GM19023 (cell line): Measurements from ENCODE around the gene XPC.
"Not testable (repeated sequence)": the region's sequence is repeated elsewhere in the genome, so short reads cannot be mapped to it uniquely, and the experiment has no call there.

Experiments used
- ATAC-seq: cut with Tn5 transposase; IDR thresholded peaks from one replicate; pipeline ENCODE4 v1.9.1; 2021; ENCODE audit warnings: mild to moderate bottlenecking, moderate library complexity; ENCODE audit not compliant: unreplicated experiment

XPC gene

DNA sequence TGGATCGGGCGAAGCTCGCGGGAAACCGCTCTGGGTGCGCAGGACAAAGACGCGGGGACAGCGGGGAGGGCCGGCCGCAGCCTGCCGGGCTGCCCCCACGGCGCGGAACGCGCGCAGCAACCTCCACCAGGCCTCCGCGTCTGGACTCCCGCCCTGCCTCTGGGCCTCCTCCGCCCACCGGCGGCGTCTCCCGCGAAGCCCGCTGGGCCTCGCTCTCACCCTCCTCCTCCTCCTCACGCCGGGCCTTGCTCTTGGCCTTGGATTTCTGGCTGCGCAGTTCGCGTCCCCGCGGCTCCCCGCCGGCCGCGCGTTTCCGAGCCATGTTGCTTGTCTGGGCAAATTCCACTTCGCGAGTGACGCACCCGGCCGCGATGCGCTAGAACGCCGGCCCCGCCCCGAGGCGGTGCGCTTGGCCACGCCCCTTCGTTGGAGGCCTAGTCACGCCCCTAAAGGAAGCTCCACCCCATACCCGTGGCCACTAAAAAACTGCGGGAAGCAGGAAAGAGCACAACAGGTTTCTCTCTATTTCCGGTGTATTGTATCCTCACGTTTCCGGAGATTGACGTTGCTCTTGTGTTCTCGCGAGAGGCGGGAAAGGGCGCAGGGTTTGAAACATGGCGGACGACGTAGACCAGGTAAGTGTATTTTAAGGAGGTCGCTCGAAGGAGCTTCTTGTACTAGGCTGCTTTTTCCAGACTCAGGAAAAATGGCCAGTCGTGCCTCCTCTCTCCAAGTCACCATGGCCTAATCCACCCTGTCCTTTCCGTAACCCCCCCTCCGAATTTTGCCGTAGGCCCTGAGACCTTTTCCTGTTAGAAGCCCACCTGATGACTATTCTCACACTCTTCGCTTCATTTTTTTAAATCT, at the start of gene XPC, which contains the start of gene LSM3:
Gene XPC, minus strand, starts transcription at position 355 of the 867 bp plus-strand sequence. Its CDS starts 33 bp downstream, at position 322.
Gene LSM3, plus strand, starts transcription at position 571 of the 867 bp plus-strand sequence. Its CDS starts 44 bp downstream, at position 615.
- peak; percentile 94 for ATAC-seq

DNA sequence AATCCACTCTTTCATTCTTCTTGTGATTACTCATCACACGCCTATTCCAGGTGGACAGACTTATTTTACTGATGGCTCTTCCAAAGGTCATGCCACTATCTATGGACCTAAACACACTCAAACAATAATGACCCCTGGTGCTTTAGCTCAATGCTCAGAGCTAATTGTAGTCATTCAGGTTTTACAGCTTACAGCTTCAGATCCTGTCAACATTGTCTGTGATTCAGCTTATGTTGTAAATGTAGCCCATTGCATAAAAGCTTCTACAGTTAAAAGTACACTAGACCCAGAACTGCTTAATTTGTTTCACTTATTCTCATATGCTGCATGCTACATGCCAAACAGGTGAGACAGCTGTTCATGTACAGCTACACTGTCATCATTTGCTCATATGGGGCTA, 49.5 kb upstream of the XPC start:
- ATAC-seq: no peak

DNA sequence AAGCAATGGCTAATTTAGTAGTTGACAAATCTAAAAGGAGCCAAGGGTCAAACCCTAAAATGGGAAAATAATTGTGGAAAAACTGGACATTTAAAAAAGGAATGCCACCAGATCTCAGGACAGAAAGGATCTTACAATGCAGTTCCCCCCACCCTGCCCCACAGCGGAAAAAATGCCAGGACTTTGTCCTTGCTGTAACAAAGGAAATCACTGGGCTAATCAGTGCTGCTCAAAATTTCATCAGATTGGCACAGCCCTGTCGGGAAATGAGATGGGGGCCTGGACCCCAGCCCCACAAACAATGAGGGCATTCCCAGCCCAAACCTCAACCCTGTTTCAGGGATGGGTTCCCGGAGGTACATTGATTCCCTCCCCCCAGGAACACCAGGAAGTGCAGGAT, 48.0 kb upstream of the XPC start:
- not testable (repeated sequence) for ATAC-seq

DNA sequence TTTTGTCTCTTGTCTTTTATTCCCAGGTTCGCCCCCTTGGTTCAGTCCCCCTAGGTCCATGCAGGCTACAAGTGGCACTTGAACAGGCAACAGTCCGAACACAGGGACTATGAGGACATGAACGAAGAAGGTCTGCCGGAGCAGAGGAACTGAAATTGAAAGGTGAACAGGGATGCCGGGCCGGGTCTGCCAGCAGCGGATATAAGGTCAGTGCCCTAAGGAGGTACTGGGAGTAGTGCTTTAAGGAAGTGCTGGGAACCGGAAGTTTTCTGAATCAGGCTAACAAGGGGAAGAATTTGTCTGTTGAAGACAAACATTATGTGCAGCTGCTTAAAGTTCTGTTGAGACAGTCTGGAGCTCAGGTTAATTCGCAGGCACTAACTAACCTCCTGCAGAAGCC, 47.0 kb upstream of the XPC start:
- ATAC-seq: no peak

DNA sequence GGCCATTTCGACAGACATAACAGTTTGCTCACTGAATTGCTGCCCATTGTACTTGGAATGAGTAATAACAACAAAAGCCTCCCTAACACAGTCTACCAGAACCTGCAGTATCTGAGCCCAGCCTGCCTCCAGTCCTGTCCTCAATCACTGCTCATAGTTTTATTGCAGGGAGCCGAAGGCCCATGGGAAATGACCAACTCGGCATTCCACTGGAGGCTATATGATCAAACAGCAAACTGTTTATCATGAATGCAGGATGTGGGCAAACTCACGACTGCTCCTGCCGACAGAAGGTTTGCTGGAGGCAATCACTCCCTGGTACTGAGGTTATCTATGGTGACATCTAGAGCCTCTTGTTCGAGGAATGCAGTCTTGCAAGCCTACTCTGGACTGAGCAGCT, 46.5 kb upstream of the XPC start:
- ATAC-seq: no peak

DNA sequence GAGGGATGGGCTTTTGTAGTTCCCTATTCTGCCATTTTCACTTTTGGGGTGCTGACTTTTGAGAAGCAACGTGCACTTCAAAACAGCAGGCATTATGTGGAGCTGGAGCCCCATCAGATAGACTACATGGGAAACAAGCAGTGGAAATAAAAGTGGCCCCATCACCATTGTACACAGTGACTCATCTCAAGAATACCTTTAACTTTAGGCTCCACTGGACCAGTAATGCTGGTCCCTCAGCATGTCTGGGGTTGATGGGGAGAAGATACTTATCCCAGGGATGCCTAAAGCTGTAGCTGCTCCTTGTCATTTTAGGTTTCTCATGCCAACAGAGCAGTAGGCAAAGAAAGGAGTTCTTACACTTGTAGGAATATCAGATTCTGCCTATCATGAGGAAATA, 45.2 kb upstream of the XPC start:
- ATAC-seq: no peak

DNA sequence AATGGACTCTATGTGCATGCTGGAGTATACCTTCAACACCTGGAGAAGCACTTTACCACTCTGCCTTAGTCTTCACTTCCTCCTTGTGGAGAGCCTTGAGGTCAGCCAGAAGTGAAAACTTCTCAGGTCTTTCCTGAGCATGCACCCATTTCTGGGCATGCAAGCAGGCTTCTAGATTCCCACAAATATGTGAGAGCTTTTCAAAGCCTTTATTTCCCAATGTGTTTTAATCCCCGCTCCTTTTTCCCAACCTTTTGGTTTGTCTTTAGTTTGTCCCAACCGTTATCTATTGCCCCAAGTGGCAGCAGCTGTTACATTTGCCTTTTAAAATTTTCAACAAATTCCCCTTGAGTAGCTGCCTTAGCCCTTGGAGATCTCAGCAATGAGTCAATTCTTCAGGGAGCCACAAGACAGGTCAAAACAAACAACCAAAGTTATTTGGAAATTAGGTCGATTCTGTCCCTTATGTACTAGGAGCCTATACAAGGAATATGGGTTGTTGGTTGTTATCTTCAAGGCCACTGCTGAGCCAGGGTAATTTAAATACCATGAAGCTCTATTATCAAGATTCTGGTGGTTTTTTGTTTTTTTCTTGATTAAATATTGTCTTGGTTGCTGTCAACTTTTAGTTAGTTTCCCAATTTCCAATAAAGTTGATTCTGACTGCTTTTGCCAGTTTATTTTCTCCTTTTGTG, 44.6 kb upstream of the XPC start:
- ATAC-seq: no peak

DNA sequence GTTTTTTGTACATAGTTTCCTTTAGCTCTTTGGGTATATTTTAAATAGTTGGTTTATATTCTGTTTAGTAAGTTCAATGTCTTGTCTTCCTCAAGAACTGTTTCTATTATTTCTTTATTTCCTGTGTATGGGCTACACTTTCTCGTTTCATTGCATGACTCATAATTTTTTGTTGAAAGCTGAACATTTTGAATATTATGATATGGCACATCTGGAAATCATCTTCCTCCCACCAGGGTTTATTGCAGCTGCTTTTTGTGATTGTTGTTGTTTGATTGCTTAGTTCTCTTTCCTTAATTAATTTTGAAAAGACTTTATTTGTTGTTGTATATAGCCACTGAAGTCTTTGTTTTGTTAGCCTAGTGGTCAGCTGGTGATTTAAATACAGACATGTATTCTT, 44.1 kb upstream of the XPC start:
- no peak for ATAC-seq

DNA sequence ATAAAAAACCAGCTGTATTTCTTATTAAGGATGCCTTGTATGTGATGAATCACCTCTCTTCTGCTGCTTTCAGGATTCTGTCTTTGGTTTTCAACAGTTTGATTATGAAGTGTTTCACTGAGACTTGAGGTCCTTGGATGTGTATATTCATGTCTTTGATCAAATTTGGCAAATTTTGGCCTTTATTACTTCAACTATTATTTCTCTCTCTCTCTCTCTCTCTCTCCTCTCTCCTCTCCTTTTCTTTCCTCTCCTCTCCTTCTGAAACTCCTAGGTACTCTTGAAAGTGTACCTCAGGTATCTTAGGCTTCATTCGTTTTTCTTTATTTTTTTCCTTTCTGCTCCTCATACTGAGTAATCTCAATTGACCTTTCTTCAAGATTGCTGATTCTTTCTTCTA, 43.5 kb upstream of the XPC start:
- ATAC-seq: no peak

DNA sequence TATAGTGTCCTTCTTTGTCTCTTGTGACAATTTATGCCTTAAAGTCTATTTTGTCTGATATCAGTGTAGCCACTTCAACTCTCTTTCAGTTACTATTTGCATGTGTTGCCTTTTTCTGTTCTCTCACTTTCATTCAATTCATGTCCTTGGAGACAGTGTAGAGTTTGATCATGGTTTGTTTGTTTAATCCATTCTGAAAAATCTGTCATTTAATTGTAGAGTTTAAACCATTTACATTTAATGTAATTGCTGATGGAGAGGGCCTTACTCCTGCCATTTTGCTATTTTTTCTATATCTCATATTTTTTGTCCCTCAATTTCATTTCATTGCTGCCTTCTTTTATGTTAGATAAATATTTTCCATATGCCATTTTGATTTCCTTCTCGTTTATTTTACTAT, 42.5 kb upstream of the XPC start:
- no peak for ATAC-seq

DNA sequence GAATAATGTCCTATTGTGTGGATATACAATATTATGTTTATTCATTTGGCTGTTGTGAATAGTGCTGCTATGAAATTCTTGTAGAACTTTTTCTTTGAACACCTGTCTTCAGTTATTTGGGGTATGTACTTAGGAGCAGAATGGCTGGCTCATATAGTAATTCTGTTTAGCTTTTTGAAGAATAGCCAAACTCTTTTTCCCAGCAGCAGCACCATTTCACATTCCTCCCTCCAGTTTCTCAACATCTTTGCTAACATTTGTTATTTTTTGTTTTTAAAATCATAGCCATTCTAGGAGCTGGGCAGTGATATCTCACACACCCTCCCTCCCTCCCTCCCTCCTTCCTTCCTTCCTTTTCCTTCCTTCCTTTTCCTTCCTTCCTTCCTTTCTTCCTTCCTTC, 40.0 kb upstream of the XPC start:
- ATAC-seq: no peak

DNA sequence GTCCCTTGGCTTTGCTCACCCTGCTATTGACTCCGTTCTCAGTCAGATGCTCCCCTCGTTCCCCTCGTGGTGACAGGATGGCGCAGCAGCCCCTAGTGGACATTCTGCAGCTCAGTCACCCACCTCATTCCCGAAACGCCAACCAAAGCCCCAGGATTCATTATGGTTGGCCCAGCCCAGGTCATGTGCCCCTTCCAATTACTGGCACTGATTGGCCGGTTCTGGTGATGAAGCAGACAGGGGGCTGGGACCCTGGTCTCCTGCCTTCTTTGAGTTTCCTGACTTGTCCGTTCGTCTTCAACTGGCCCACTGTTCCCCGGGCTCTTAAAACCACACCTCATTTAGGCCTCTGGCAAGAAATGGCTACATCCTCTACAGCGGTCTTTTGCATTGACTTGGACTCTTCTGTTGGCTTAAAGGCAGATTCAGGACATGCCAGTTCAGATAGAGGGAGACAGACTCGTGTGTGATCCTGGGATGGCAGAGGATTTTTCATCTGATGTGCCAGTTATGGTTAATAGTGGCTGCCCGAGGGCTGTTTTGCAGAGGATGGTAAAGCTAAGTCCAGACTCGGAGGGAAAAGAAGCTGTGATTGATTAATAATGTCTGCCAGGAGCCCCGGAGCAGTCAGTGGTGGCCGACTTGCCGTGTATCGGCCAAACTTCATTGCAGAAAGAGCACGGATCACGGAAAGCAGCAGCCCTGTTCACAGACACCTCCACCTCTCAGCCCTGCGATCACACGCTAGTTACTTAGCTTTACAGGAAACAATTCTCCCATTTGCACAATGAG, 38.1 kb upstream of the XPC start:
- no peak for ATAC-seq

DNA sequence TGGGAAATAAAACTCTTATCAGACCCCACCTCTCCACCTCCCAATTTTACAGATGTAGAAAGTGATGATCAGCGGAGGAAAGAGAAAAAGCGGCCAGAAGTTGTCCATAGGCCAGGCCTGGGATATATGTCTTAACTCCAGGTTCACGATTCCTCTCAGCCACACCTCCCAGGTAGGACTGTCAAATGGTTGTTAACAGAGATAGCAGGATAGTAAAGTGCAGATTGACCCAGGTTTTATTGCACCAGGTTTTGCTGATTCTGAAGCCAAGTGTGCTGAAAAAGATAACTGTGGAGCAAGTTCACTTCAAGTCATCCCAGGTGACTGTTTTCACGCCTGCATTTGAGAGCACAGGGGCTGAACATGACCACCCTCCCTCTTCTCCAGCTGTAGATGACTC, 36.4 kb upstream of the XPC start:
- no peak for ATAC-seq

DNA sequence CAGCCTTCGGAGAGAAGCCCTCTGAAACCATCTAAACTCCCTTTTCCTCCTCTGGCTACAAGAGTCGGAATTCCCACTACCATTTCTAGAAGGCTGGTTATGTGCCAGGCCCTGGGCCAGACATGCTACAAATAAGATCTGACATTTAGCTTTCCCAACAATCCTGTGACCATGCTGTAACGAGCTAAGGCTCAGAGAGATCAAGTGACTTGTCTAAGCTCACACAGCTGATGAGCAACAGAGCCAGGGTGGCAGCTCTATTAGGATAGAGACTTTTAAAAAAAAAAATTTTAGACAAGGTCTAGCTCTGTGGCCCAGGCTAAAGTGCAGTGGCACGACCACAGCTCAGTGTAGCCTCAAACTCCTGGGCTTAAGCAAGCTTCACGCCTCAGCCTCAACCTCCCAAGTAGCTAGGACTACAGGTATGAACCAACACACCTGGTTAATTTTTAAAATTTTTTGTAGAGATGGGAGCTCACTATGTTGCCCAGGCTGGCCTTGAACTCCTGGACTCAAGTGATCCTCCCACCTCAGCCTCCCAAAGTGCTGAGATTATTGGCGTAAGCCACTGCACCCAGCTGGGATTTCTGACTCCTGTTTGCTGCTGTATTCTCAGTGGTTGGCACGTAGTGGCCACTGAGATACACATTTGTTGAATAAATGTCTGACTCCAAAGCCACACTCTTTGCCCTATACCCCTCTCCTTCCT, 34.8 kb upstream of the XPC start:
- ATAC-seq: no peak

DNA sequence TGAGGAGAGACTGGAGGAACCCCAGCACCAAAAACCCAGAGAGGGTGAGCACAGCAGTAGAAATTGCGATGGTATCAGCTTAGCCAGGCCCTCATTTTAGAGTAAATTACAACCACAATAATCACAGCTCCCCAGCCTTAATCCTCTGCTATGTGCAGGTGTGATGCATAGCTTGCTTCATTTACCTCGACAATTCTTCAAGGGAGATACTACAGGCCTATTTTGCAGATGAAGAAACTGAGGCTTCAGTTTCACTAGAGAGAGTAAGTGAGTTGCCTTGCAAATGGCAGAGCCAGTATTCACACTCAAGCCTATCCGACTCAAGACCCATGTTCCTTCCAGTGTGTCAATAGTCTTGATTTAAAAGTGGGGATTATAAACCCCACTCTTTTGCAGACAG, 33.6 kb upstream of the XPC start:
- no peak for ATAC-seq

DNA sequence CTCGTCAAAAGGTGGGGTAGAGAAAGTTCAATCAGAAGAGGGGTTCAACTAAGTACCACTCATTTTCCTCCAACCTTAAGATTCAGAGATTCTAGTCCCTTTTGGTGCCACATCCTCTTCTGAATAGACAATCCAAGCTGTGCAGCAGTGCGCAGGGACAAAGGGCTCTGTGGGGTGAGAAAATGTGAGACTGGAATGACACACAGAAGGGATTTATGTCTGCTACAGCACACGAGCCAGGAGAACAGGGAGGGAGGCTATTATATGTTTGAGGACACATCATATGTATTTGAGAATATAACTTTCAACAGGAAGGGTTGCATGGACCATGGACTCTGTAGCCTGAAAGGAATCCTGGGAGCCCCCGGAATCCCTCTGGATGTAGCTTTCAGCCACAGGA, 33.2 kb upstream of the XPC start:
- no peak for ATAC-seq

DNA sequence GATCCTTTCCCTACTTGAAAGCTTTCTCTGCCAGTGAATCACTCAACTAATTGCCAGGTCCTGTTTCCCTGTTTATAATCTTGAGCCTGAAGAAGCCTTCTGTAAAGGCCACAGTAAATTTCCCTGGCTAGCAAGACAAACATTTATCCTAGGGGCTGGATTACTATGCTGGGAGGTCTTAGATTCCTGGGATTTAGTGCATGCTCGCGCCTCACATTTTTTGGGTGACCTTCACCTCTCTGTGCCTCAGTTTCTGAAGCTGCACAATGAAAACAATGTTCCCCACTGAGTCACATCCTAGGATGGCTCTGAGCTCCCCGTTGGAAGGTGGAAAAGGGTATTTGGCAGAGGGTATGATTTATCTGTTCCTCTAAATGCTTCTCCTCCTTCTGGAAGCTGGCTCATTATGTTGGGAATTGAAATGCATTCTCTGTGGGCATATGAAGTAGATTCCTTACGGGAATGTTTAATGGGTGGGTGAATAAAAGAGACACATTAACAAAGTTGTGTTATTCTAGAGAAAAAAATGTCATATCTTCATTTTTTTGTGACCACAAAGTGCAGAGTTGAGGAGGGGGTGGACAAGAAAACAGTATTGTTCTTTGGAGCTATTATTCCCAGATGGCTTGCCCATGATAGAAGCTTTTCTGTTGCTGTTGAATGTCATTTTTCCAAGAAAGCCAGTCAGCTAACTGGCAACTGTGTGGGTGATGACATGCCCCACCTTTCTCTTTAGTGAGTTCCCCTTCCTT, 32.6 kb upstream of the XPC start:
- ATAC-seq: no peak

DNA sequence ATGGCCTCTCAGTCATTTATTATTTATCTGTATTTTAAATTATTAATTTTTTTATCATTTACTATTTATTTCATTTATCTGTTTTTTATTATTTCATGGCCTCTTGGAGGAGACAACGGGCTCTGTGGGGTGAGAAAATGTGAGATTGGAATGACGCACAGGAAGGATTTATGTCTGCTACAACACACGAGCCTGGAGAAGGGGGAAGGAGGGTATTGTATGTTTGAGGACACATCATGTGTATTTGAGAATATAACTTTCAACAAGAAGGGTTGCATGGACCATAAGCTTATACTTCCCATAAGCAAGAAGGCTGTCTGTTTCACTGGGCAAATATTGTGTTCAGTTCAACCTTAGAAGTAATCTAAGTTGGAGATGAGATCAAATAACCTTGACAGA, 31.9 kb upstream of the XPC start:
- no peak for ATAC-seq

DNA sequence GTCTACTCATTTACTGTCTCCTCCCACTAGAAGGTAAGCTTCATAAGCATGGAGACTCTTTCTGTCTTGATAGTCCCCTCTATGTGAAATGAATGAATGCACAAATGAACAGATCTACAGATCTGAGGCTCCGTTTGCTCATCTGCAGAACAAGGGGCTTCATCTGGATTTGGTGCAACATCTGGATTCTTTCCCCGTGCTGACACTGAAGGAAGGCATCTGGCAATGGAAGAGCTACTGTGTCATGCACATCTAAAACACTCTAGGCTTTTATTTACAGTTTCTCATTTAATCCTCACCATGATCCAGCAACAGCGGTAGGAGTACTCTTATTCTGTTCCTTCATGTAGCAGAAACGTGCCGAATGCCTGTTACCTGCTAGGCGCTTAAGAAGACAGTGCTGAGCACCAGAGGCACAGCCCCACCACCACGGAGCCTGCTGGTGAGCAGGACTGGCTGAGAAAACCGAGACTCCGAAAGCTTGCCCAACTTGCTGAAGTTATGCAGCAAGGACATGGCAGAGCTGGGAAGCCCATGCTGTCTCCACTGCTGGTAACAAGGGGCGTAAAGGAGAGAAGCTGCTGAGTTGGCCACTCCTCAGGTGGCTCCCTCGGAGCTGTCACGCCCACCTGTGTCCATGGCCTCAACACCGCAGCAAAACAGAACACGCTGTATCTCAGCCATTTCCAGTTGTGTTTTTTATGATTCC, 31.3 kb upstream of the XPC start:
- ATAC-seq: no peak

DNA sequence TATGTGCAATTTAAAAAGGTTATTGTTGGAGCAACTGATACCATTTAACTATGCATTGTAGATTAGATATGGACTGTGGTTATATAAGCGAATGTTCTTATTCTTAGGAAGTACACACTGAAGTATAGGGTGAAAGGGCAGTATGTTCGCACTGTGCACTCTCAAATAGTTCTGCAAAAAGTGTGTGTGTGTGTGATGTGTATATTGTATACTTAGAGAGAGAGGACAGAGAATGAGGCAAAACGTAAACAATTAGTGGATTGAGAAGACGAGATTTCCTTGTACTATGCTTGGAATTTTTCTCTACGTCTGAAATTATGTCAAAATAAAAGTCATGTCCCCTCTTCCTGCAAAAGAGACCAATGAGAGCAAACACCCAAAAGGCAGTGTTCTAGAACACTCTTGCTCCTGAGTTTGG, 30.6 kb upstream of the XPC start:
- no peak for ATAC-seq
